RWPE2 (cell line): ENCODE measurements around the gene ATG7.

Experiments
- ATAC-seq: fragments of 200-7000 bp; cut with Tn5 transposase; 3 replicates; pipeline ENCODE4 v1.9.1; 2021; ENCODE audit warnings: low read depth
- DNase-seq: peaks from one replicate; pipeline ENCODE4 v3.0.0-alpha.2; 2020; ENCODE audit warnings: low spot score
- H3K27ac ChIP-seq: fragments of 450-650 bp; 2 replicates; pipeline ENCODE4 v1.5.1; 2017; ENCODE audit warnings: mild to moderate bottlenecking; ENCODE audit not compliant: poor library complexity, severe bottlenecking
- H3K27me3 ChIP-seq: fragments of 250-450 bp; sonication (Bioruptor Pico); 2 replicates; pipeline ENCODE4 v1.5.1; 2021; ENCODE audit warnings: mild to moderate bottlenecking, moderate library complexity; ENCODE audit not compliant: insufficient read depth, poor library complexity, severe bottlenecking
- H3K36me3 ChIP-seq: fragments of 250-450 bp; sonication (Bioruptor Pico); 2 replicates; pipeline ENCODE4 v1.5.1; 2020; ENCODE audit warnings: low read depth, mild to moderate bottlenecking, moderate library complexity
- H3K4me1 ChIP-seq: fragments of 250-450 bp; sonication (Bioruptor Pico); 2 replicates; pipeline ENCODE4 v1.5.1; 2021; ENCODE audit warnings: mild to moderate bottlenecking, moderate library complexity; ENCODE audit not compliant: insufficient read depth, poor library complexity, severe bottlenecking
- H3K4me3 ChIP-seq: fragments of 250-450 bp; sonication (Bioruptor Pico); 2 replicates; pipeline ENCODE4 v1.5.1; 2021; ENCODE audit warnings: mild to moderate bottlenecking, moderate library complexity; ENCODE audit not compliant: severe bottlenecking
- H3K9me3 ChIP-seq: fragments of 250-450 bp; sonication (Bioruptor Pico); 2 replicates; pipeline ENCODE4 v1.5.1; 2021; ENCODE audit warnings: mild to moderate bottlenecking, moderate library complexity; ENCODE audit not compliant: severe bottlenecking
- CTCF ChIP-seq: fragments of 450-650 bp; IDR thresholded peaks from one replicate; pipeline ENCODE4 v1.5.1; 2017; ENCODE audit warnings: mild to moderate bottlenecking, moderate library complexity; ENCODE audit not compliant: poor library complexity, severe bottlenecking

The ATG7 gene

DNA sequence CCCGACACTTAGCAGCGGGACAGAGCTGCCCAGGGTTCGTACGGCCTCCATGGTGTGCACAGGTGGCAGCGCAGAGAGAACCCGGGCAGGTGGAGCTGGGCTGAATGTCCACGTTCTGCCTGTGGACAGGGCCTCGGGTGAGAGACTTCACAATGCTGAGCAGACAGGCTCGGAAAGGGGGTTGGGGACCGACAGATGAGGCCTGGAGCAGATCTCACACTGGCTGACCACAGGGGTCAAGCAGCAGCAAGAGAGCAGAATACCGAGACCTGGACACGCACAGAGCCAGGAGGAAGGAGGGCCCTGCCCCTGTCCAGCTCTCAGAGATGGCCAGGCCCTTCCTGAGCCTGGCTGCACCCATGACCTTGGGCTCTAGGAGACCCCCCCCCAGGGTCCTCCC lies 288.5 kb downstream of the ATG7 start:
- ATAC-seq (no peak), DNase-seq (no peak)
- peaks cover 31% of the 10 kb centered on the region for H3K36me3 ChIP-seq
- H3K27ac ChIP-seq, result peak overlapping the region; percentile 51
- no peak overlapping the region for H3K4me3 ChIP-seq
- H3K4me1 ChIP-seq, result peaks cover 18% of the 10 kb centered on the region
- no peaks in the 10 kb centered on the region for H3K9me3 ChIP-seq
- H3K27me3 ChIP-seq, result no peaks in the 10 kb centered on the region
- no peak for TF ChIP-seq CTCF

- H3K27me3 ChIP-seq, result no peaks in the 10 kb centered on the region
- TF ChIP-seq CTCF, result no peak
- H3K4me1 ChIP-seq, result peaks cover 18% of the 10 kb centered on the region
- peaks cover 31% of the 10 kb centered on the region for H3K36me3 ChIP-seq
- no peaks in the 10 kb centered on the region for H3K9me3 ChIP-seq
- ATAC-seq (no peak), DNase-seq (peak; percentile 44)
- H3K4me3 ChIP-seq, result no peak overlapping the region
- H3K27ac ChIP-seq, result peak overlapping the region; percentile 51
Observed at GRCh38 chr3:11562277-11562881, 290.2 kb downstream of the ATG7 start.

DNA sequence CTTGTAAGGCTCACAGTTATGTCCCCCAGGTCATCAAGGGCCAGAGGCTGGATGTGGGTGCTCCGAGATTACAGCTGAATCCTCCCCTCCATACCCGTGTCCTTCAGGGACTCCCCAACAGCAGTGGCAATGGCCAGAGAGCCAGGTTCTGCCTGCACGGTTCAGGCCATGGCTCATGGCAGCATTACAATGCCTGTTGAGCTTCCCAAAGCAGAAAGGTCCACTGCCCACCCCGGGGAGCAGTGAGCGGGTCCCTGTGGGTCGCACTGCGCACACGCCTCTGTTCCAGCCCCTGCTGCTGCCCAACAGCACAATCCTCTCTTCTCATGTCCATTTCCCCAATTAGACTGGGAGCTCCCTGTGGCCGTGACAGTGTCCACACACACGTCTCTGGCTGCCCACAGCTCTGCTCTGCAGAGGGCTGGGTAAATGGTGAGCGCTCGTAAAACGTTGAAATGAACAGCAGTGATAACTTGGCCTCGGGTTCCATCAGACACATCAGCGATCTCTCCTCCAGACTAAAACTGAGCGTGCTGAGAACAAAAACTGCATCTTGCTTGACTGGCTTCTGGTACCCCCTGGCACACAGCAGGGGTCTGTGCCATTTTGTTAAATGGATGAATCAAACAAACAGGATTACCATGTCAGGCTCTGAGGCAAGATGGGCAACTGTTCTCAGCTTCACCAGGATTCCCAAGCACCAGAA lies 291.1 kb downstream of the ATG7 start:
- no peak overlapping the region for H3K27ac ChIP-seq

DNA sequence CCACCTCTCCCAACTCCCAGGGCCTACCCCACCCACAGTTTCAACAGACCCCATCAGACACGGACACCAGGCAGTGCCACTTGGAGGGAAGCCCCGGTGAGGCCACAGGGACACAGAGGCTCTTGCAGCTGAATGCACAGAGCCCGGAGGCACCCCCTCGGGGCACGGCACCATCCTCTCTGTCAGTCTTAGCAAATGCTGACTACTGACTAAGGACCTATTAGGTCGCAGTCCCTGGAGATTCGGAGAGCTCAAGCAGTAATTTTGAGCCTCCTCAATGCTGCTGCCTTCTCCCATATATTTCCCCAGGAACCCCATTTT lies 291.6 kb downstream of the ATG7 start:
- Histone ChIP-seq H3K27ac (no peak overlapping the region), H3K4me1 (peaks cover 28% of the 10 kb centered on the region), H3K36me3 (peaks cover 33% of the 10 kb centered on the region), H3K9me3 (no peaks in the 10 kb centered on the region), H3K4me3 (no peak overlapping the region), H3K27me3 (no peaks in the 10 kb centered on the region)
- TF ChIP-seq CTCF, result no peak
- DNase-seq, result no peak
- ATAC-seq, result no peak

More for the DNA sequence above, 291.1 kb downstream of the ATG7 start:
- ATAC-seq (no peak), DNase-seq (no peak)
- Histone ChIP-seq H3K36me3 (peaks cover 33% of the 10 kb centered on the region), H3K27me3 (no peaks in the 10 kb centered on the region), H3K4me3 (no peak overlapping the region), H3K4me1 (peaks cover 25% of the 10 kb centered on the region), H3K9me3 (no peaks in the 10 kb centered on the region)
- no peak for TF ChIP-seq CTCF

DNA sequence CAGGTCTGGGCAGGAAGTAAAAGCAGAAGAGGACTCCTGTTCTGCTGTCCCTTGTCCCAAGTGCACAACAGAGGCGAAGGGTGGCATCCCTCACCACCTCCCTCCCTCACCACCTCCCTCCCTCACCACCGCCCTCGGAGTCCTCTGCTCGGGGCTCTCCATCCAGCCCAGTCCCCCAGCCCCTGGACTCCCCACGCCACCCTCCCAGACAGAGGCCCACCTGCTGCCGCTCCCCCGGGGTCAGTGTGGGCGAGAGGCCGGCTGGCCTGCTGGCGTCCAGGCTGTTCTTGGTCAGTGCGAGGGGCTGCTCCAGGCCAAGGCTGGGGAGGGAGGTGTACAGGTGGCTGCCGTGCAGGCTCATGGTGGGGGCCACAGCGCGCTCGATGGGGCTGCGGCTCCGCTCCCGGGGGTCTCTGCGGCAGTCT lies 292.4 kb downstream of the ATG7 start:
- DNase-seq (peak; percentile 51), ATAC-seq (no peak)
- Histone ChIP-seq H3K4me3 (no peak overlapping the region), H3K27ac (no peak overlapping the region), H3K4me1 (peaks cover 36% of the 10 kb centered on the region), H3K27me3 (no peaks in the 10 kb centered on the region), H3K36me3 (peaks cover 33% of the 10 kb centered on the region), H3K9me3 (no peaks in the 10 kb centered on the region)
- no peak for TF ChIP-seq CTCF
